ENCODE measurements around the gene PLA2G2F. TPM values are rescaled to one million over a fixed set of nuclear protein-coding genes. Genes with fewer than 3 reads are reported as not detected.

PLA2G2F gene
- total and polyA plus RNA-seq, 4 donors, result 0.03 to 0.13 TPM; not detected in 2

GRCh38 chr1:20099533-20099932 lies 39.6 kb upstream of the PLA2G2F start:
- Histone ChIP-seq H3K27ac (ENCODE audit: low read depth in 1 of 2, low read length in 2 of 2) (no peak overlapping the region), H3K27me3 (ENCODE audit: control insufficient read depth in 1 of 2, insufficient read depth in 2 of 2, low read length in 1 of 2) (no peaks in the 10 kb centered on the region), H3K36me3 (ENCODE audit: control insufficient read depth in 1 of 2, insufficient read depth in 2 of 2, low read length in 1 of 2) (no peaks in the 10 kb centered on the region), H3K9me3 (ENCODE audit: control insufficient read depth, low read length) (peaks cover 7% of the 10 kb centered on the region), H3K4me3 (ENCODE audit: low read length in 2 of 2) (no peak overlapping the region), H3K4me1 (ENCODE audit: control insufficient read depth in 1 of 2, insufficient read depth in 2 of 2, low read length in 2 of 2) (no peaks in the 10 kb centered on the region)
- WGBS, 2 donors, result 59 to 68% methylated on average over 3 of the region's 3 CpGs
- ATAC-seq (ENCODE audit: low FRiP score), result no peak
- DNase-seq, result peak in 1 of 2 donors; percentile 13
- intact Hi-C loops (cut with DNase I), result no loop called here

- no peak overlapping the region for H3K4me3 ChIP-seq (ENCODE audit: low read length in 2 of 2)
- ATAC-seq (ENCODE audit: low FRiP score) (peak; percentile 74), DNase-seq (peak; percentile 56 to 72)
- no peaks in the 10 kb centered on the region for H3K36me3 ChIP-seq (ENCODE audit: control insufficient read depth in 1 of 2, insufficient read depth in 2 of 2, low read length in 1 of 2)
- no peaks in the 10 kb centered on the region for H3K27me3 ChIP-seq (ENCODE audit: control insufficient read depth in 1 of 2, insufficient read depth in 2 of 2, low read length in 1 of 2)
- no peaks in the 10 kb centered on the region for H3K4me1 ChIP-seq (ENCODE audit: control insufficient read depth in 1 of 2, insufficient read depth in 2 of 2, low read length in 2 of 2)
- intact Hi-C loops (cut with DNase I), result no loop called here
- no peak overlapping the region for H3K27ac ChIP-seq (ENCODE audit: low read depth in 1 of 2, low read length in 2 of 2)
- peaks cover 7% of the 10 kb centered on the region for H3K9me3 ChIP-seq (ENCODE audit: control insufficient read depth, low read length)
- WGBS, 2 donors, result 49 to 50% methylated on average over 13 to 14 of the region's 14 CpGs
These were observed 38.3 kb upstream of the PLA2G2F start for GRCh38 chr1:20100632-20101355.

- no peaks in the 10 kb centered on the region for H3K4me1 ChIP-seq (ENCODE audit: control insufficient read depth in 1 of 2, insufficient read depth in 2 of 2, low read length in 2 of 2)
- H3K9me3 ChIP-seq (ENCODE audit: control insufficient read depth, low read length), result no peaks in the 10 kb centered on the region
- 66 to 75% methylated on average over 1 of the region's 1 CpG for WGBS, 2 donors
- no peak for DNase-seq
- intact Hi-C loops (cut with DNase I), result no loop called here
- no peaks in the 10 kb centered on the region for H3K27me3 ChIP-seq (ENCODE audit: control insufficient read depth in 1 of 2, insufficient read depth in 2 of 2, low read length in 1 of 2)
- ATAC-seq (ENCODE audit: low FRiP score), result no peak
- H3K4me3 ChIP-seq (ENCODE audit: low read length in 2 of 2), result no peak overlapping the region
- no peak overlapping the region for H3K27ac ChIP-seq (ENCODE audit: low read depth in 1 of 2, low read length in 2 of 2)
- no peaks in the 10 kb centered on the region for H3K36me3 ChIP-seq (ENCODE audit: control insufficient read depth in 1 of 2, insufficient read depth in 2 of 2, low read length in 1 of 2)
These were observed 36.2 kb upstream of the PLA2G2F start for GRCh38 chr1:20102875-20103274.

GRCh38 chr1:20105856-20106255 lies 33.3 kb upstream of the PLA2G2F start:
- intact Hi-C loops (cut with DNase I), result no loop called here
- ATAC-seq (ENCODE audit: low FRiP score) (no peak), DNase-seq (no peak)
- no peaks in the 10 kb centered on the region for H3K27me3 ChIP-seq (ENCODE audit: control insufficient read depth in 1 of 2, insufficient read depth in 2 of 2, low read length in 1 of 2)
- H3K27ac ChIP-seq (ENCODE audit: low read depth in 1 of 2, low read length in 2 of 2), result no peak overlapping the region
- no peaks in the 10 kb centered on the region for H3K4me1 ChIP-seq (ENCODE audit: control insufficient read depth in 1 of 2, insufficient read depth in 2 of 2, low read length in 2 of 2)
- no peaks in the 10 kb centered on the region for H3K9me3 ChIP-seq (ENCODE audit: control insufficient read depth, low read length)
- H3K4me3 ChIP-seq (ENCODE audit: low read length in 2 of 2), result no peak overlapping the region
- no peaks in the 10 kb centered on the region for H3K36me3 ChIP-seq (ENCODE audit: control insufficient read depth in 1 of 2, insufficient read depth in 2 of 2, low read length in 1 of 2)
- WGBS, 2 donors, result 48 to 51% methylated on average over 1 of the region's 1 CpG

GRCh38 chr1:20107351-20107750 lies 31.8 kb upstream of the PLA2G2F start:
- Histone ChIP-seq H3K27ac (ENCODE audit: low read depth in 1 of 2, low read length in 2 of 2) (no peak overlapping the region), H3K9me3 (ENCODE audit: control insufficient read depth, low read length) (no peaks in the 10 kb centered on the region), H3K4me1 (ENCODE audit: control insufficient read depth in 1 of 2, insufficient read depth in 2 of 2, low read length in 2 of 2) (no peaks in the 10 kb centered on the region), H3K36me3 (ENCODE audit: control insufficient read depth in 1 of 2, insufficient read depth in 2 of 2, low read length in 1 of 2) (no peaks in the 10 kb centered on the region), H3K4me3 (ENCODE audit: low read length in 2 of 2) (no peak overlapping the region), H3K27me3 (ENCODE audit: control insufficient read depth in 1 of 2, insufficient read depth in 2 of 2, low read length in 1 of 2) (no peaks in the 10 kb centered on the region)
- no peak for ATAC-seq (ENCODE audit: low FRiP score)
- 82 to 87% methylated on average over 4 of the region's 4 CpGs for WGBS, 2 donors
- DNase-seq, result peak in 1 of 2 donors; percentile 39
- intact Hi-C loops (cut with DNase I), result no loop called here

- no peak for ATAC-seq (ENCODE audit: low FRiP score)
- H3K36me3 ChIP-seq (ENCODE audit: control insufficient read depth in 1 of 2, insufficient read depth in 2 of 2, low read length in 1 of 2), result no peaks in the 10 kb centered on the region
- no peaks in the 10 kb centered on the region for H3K9me3 ChIP-seq (ENCODE audit: control insufficient read depth, low read length)
- no peaks in the 10 kb centered on the region for H3K27me3 ChIP-seq (ENCODE audit: control insufficient read depth in 1 of 2, insufficient read depth in 2 of 2, low read length in 1 of 2)
- intact Hi-C loops (cut with DNase I), result no loop called here
- no peak for DNase-seq
- 35 to 41% methylated on average over 4 of the region's 4 CpGs for WGBS, 2 donors
- H3K4me1 ChIP-seq (ENCODE audit: control insufficient read depth in 1 of 2, insufficient read depth in 2 of 2, low read length in 2 of 2), result no peaks in the 10 kb centered on the region
- H3K27ac ChIP-seq (ENCODE audit: low read depth in 1 of 2, low read length in 2 of 2), result no peak overlapping the region
- no peak overlapping the region for H3K4me3 ChIP-seq (ENCODE audit: low read length in 2 of 2)
These were observed 31.3 kb upstream of the PLA2G2F start for GRCh38 chr1:20107796-20108195.

GRCh38 chr1:20108366-20109123 lies 30.6 kb upstream of the PLA2G2F start:
- Histone ChIP-seq H3K4me1 (ENCODE audit: control insufficient read depth in 1 of 2, insufficient read depth in 2 of 2, low read length in 2 of 2) (no peaks in the 10 kb centered on the region), H3K27ac (ENCODE audit: low read depth in 1 of 2, low read length in 2 of 2) (no peak overlapping the region), H3K27me3 (ENCODE audit: control insufficient read depth in 1 of 2, insufficient read depth in 2 of 2, low read length in 1 of 2) (no peaks in the 10 kb centered on the region), H3K36me3 (ENCODE audit: control insufficient read depth in 1 of 2, insufficient read depth in 2 of 2, low read length in 1 of 2) (no peaks in the 10 kb centered on the region), H3K9me3 (ENCODE audit: control insufficient read depth, low read length) (no peaks in the 10 kb centered on the region), H3K4me3 (ENCODE audit: low read length in 2 of 2) (no peak overlapping the region)
- DNase-seq, result peak in 1 of 2 donors; percentile 35
- WGBS, 2 donors, result 65 to 68% methylated on average over 5 of the region's 5 CpGs
- intact Hi-C loops (cut with DNase I), result no loop called here
- no peak for ATAC-seq (ENCODE audit: low FRiP score)

- 83 to 86% methylated on average over 4 of the region's 4 CpGs for WGBS, 2 donors
- intact Hi-C loops (cut with DNase I), result no loop called here
These were observed 29.8 kb upstream of the PLA2G2F start for GRCh38 chr1:20109223-20109856.

More at GRCh38 chr1:20109223-20109856, 29.8 kb upstream of the PLA2G2F start:
- no peaks in the 10 kb centered on the region for H3K9me3 ChIP-seq (ENCODE audit: control insufficient read depth, low read length)
- ATAC-seq (ENCODE audit: low FRiP score), result no peak
- H3K4me1 ChIP-seq (ENCODE audit: control insufficient read depth in 1 of 2, insufficient read depth in 2 of 2, low read length in 2 of 2), result no peaks in the 10 kb centered on the region
- H3K36me3 ChIP-seq (ENCODE audit: control insufficient read depth in 1 of 2, insufficient read depth in 2 of 2, low read length in 1 of 2), result no peaks in the 10 kb centered on the region
- H3K27me3 ChIP-seq (ENCODE audit: control insufficient read depth in 1 of 2, insufficient read depth in 2 of 2, low read length in 1 of 2), result no peaks in the 10 kb centered on the region
- peak in 1 of 2 donors; percentile 32 for DNase-seq
- H3K4me3 ChIP-seq (ENCODE audit: low read length in 2 of 2), result no peak overlapping the region
- H3K27ac ChIP-seq (ENCODE audit: low read depth in 1 of 2, low read length in 2 of 2), result no peak overlapping the region
